T-helper 1 cell treated with Interleukin-12 subunit alpha and Interleukin-12 subunit beta and Interleukin-4 antibody, amounts not matched to agents 30 ng/mL and 1 ng/mL, for 36 hours (primary cell): ENCODE results near the gene SP3. TPM values are rescaled to one million over a fixed set of nuclear protein-coding genes. Genes with fewer than 3 reads are reported as not detected.

ENCODE experiments used
- intact Hi-C: fragments of 100-400 bp; cut with micrococcal nuclease; formaldehyde crosslinking; loops from one replicate; pipeline ENCODE4 v1.15.1; 2024
- total RNA-seq: library from RNA; stranded (reverse); gene quantifications from 2 replicates; pipeline ENCODE4 v1.2.3, GENCODE V29; 2022

Gene SP3
- total RNA-seq, 1 donor from 2014 or later: 107 TPM

DNA sequence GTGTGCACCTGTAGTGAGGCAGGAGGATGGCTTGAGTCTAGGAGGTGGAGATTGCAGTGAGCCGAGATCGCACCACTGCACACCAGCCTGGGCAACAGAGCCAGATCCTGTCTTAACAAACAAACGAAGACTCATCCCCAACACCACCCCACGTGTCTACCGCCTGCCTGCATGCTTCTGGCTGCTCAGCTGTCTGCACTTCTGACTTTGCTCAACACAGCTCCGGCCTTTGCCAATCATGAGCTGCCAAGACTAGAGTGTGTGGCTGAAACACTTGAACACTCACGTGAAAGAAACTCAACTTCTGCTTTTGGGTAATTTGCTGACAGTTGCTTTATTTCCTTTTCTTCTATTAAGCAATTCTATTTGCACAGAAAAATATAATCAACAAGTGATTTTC is 32.1 kb upstream of the SP3 start:
- intact Hi-C loops: no loop called here

- intact Hi-C loops: no loop called here
Measured at GRCh38 chr2:173996766-173997165, 31.6 kb upstream of the SP3 start.

DNA sequence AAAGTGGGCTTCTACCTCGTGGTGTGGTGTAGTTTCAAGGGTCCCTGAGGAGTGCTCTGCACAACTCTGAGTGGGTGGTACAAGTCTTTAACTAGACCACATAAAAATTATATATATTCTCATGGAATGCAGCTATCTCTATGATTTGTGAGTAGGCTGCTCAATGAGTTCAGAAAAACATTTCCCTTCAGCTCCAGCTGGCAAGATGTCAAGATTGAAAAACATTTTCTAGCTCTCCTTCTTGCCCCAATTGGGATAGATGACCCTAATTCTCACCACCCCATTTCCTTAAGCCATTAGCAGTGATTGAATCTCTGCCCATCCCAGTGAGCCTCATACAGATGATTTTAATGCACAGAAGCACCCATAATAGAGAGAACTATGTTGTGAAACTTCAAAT is 28.3 kb upstream of the SP3 start:
- intact Hi-C loops: no loop called here

- intact Hi-C loops: no loop called here
Measured at GRCh38 chr2:173991856-173992588, 26.8 kb upstream of the SP3 start.

- intact Hi-C loops: no loop called here
Measured at GRCh38 chr2:173990970-173991819, 26.0 kb upstream of the SP3 start.

- intact Hi-C loops: no loop called here
Measured at GRCh38 chr2:173990245-173990644, 25.1 kb upstream of the SP3 start.

GRCh38 chr2:173989884-173990215 is 24.7 kb upstream of the SP3 start:
- intact Hi-C loops: no loop called here

DNA sequence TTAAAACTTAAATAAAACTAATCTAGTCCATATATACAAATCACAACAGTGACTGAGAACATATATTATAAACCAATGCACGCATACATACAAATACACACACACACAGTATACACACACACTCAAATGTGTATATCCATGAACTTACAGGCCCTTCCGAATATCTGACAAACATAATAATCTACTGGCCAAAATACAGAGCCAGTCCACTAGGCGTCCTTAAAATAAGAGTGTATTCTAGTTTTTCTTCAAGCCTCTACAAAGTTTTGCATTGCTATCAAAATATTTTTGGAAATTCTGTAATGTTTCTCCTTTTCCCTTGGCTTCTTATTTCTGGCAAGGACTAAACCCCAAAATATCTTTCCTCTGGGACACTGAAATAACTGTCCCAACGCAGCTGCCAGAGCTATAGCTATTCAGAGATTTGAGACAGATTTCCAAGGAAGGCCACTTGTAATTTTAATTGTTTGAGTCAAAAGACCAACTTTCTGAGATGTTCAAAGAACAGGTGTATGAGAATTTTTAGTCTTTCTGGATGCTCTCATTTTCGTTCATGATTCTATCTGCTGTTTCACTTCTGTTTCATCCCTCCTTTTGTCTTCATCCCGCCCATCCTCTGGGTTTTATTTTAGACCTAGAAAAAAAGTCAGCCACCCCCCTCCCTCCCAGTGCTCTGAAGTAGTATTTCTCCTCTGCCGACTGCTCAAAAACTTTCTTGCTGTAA is 24.1 kb upstream of the SP3 start:
- intact Hi-C loops: no loop called here

DNA sequence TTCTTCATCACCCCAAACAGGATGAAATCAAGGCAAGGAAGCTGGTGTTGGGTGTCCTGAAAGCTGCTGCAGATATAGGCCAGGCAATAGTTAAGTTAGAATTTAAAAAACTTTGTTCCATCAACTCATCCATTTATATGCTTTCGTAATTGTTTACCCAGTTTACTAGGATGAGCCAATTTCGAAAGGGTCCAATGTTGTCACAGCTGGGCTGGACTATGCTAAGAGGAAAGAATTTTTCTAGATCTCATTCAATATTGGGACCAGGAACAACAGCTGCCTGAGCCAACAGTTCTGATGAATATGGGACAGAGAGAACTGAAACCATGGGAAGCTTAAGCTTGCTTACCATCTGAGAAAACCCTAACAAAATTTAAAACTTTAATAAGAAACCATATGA is 21.6 kb upstream of the SP3 start:
- intact Hi-C loops: no loop called here

DNA sequence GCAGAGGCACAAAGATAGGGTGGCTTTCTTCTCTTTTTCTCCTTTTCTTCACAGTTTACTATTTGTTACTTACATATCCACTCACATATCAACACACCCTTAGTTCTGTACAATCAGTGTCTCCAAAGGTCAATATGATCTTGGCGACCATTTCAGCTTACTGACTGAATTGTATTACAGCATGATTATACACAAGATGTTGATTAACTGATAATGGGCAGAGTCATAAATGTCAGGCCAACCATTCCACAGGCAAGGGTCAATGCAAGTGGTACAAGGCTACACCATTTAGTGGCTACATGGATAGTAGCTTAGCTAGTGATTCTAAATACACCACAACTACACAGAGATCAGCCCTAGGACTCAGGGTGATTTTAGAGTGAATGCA is 20.4 kb upstream of the SP3 start:
- intact Hi-C loops: no loop called here

GRCh38 chr2:173984866-173985604 is 19.9 kb upstream of the SP3 start:
- intact Hi-C loops: no loop called here

DNA sequence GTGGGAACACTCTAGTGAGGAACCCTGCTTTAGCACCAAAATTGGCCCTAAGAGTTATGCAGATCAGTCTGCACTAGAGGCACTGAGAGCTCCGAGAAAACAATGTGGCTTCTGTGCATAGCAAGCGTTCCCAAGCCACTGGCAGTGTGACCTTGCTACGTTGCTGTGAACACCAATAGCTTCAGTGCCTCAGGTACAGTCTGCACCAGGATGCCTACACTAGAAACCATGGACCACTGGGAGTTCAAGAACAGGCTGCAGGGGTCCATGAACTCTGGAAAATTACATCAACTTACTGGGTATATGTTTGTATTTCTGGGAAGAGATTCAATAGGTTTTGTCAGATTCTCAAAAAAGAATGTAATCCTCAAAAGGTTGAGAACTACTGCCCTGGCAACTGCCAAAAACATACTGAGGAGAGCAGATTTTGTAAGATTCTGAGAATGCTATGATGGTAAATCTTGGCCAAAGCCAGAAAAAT is 18.3 kb upstream of the SP3 start:
- intact Hi-C loops: no loop called here

DNA sequence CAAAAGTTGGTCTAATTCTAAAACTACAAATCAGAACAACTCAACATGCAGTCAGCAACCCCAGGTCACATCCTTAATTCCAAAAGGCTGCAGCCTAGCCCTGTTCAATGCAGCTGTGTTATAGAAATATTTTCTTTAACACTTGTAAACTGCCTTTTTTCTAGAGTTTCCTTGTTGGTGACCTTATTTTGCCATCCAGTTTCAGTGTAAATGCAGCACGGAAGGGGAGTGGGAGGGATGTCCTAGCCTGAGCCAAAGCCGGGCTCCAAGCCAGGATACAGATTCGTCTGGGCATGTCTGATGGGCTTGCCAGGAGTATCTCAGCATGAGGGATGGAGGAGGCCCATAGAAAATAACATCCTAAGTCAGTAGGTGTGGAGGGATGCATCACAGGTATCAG is 17.7 kb upstream of the SP3 start:
- intact Hi-C loops: no loop called here

GRCh38 chr2:173982182-173982714 is 17.1 kb upstream of the SP3 start:
- intact Hi-C loops: no loop called here

- intact Hi-C loops: no loop called here
Measured at GRCh38 chr2:173981520-173981919, 16.3 kb upstream of the SP3 start.

DNA sequence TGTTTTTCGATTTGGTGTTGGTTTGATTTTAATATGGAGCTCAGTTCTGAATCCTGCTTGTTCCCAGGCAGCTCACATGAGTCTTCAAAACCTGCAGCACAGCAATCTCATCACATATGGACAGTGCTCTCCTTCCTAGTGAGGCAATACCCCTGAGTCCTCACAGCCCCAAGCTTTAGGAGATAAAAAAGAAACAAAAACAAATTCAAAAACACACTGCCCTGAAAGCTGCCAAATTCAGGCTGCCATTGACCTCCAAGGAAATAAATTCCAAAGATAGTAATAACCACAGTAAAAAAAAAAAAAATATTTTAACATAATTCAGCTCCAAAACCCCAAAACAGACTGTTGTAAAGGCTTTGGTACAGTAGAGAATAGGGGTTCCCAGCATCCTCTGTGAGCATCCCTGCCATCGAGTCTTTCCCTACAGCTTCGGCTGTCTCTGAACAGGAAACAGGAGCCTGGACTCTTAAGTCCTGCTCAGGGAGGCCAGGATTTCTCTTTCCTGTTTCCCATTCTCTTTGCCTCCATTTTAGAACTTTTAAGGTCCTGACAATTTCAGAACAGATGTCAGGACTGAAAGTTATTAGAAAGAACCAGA is 14.7 kb upstream of the SP3 start:
- intact Hi-C loops: no loop called here

DNA sequence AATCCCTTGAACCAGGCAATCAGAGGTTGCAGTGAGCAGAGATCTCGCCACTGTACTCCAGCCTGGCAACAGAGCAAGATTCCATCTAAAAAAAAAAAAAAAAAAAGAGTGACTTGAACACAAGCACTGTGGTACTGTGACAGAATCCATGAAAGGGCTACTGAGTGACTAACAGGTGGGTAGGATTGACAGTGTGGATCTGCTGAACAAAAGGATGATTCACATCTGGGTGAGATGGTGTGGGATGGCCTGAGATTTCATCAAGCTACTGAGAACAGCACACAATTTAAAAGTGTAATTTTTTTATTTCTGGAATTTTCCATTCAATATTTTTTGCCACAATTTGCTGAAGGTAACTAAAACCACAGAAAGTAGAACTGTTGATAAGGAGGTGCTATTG is 13.3 kb upstream of the SP3 start:
- intact Hi-C loops: no loop called here

GRCh38 chr2:173972636-173973035 is 7.5 kb upstream of the SP3 start:
- intact Hi-C loops: no loop called here

- intact Hi-C loops: no loop called here
Measured at GRCh38 chr2:173972165-173972564, 7.0 kb upstream of the SP3 start.

GRCh38 chr2:173970516-173970924 is 5.3 kb upstream of the SP3 start:
- intact Hi-C loops: no loop called here

DNA sequence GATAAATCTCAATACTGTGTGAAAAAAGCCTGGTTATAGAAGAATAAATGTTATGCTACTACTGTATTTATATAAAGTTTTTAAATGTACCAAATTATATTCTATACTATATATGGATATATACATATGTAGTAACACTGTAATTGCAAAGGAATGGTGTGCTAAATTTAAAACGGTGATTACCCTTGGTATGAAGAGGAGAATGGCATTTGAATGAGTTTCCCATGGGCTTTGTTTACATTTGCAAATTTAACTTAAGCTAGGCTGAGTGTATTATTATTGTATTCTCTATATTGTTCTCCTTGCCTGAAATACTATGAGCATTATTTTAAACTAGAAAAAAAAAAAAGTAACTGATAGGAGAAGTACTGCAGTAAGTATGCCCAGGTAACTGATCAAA is 4.7 kb upstream of the SP3 start:
- intact Hi-C loops: loop anchor here (5.0 kb wide), 1 partner anchor 427 kb away; the partner anchor contains the start of gene SCRN3
